ENCODE data around the gene PNMA3.

GRCh38 chrX:153030801-153031200, 25.5 kb upstream of the PNMA3 start:
- TF ChIP-seq EZH2 (IDR thresholded peaks at IDR 0.05; ENCODE audit: borderline replicate concordance, low read length) (no peak), CTCF (conservative IDR thresholded peaks at IDR 0.05 in 1 of 2, IDR thresholded peaks at IDR 0.05 in 1 of 2; ENCODE audit: extremely low read depth in 1 of 2, insufficient read depth in 1 of 2, low read depth in 1 of 2, low read length in 2 of 2) (no peak)
